ENCODE data around the gene BLVRA.

BLVRA gene

GRCh38 chr7:43851805-43852204, 93.3 kb downstream of the BLVRA start:
- H3K27ac ChIP-seq (ENCODE audit: low read length), result no peak overlapping the region
- no peak overlapping the region for H3K4me2 ChIP-seq (ENCODE audit: low read depth, low read length)
- no peak overlapping the region for H2AFZ ChIP-seq (ENCODE audit: low read length)
- no peaks in the 10 kb centered on the region for H3K9me2 ChIP-seq (replicated peaks; ENCODE audit: insufficient read depth, low read length)
- peaks cover 12% of the 10 kb centered on the region for H3F3A ChIP-seq (ENCODE audit: insufficient read depth, low read length)
- H3K9ac ChIP-seq (ENCODE audit: low read length), result no peak overlapping the region
- H3K27me3 ChIP-seq (replicated peaks; ENCODE audit: insufficient read depth, low read length), result no peaks in the 10 kb centered on the region
- no peak overlapping the region for H3K4me3 ChIP-seq (ENCODE audit: low read length)
- no peaks in the 10 kb centered on the region for H3K36me3 ChIP-seq (replicated peaks; ENCODE audit: insufficient read depth, low read length)
- no peak for TF ChIP-seq CTCF (IDR thresholded peaks at IDR 0.05; ENCODE audit: low read length)
- H3K9me3 ChIP-seq (replicated peaks; ENCODE audit: insufficient read depth, low read length), result no peaks in the 10 kb centered on the region
- no peak for DNase-seq
- peaks cover 16% of the 10 kb centered on the region for H3K4me1 ChIP-seq (ENCODE audit: low read length)
- no peaks in the 10 kb centered on the region for H4K20me1 ChIP-seq (ENCODE audit: insufficient read depth, low read length)
- no peaks in the 10 kb centered on the region for H3K79me2 ChIP-seq (ENCODE audit: low read length)

GRCh38 chr7:43855176-43855575, 96.7 kb downstream of the BLVRA start:
- peaks cover 8% of the 10 kb centered on the region for H3K4me1 ChIP-seq (ENCODE audit: low read length)
- no peak overlapping the region for H3K4me2 ChIP-seq (ENCODE audit: low read depth, low read length)
- no peak for DNase-seq
- H3K9ac ChIP-seq (ENCODE audit: low read length), result no peak overlapping the region
- no peaks in the 10 kb centered on the region for H3K79me2 ChIP-seq (ENCODE audit: low read length)
- no peaks in the 10 kb centered on the region for H4K20me1 ChIP-seq (ENCODE audit: insufficient read depth, low read length)
- TF ChIP-seq CTCF (IDR thresholded peaks at IDR 0.05; ENCODE audit: low read length) (no peak), EZH2phosphoT487 (IDR thresholded peaks at IDR 0.05; ENCODE audit: low read length) (no peak), EZH2 (optimal IDR thresholded peaks at IDR 0.05; ENCODE audit: low read depth, low read length) (no peak)
- no peaks in the 10 kb centered on the region for H3K9me2 ChIP-seq (replicated peaks; ENCODE audit: insufficient read depth, low read length)
- H3K9me3 ChIP-seq (replicated peaks; ENCODE audit: insufficient read depth, low read length), result no peaks in the 10 kb centered on the region
- no peak overlapping the region for H3K4me3 ChIP-seq (ENCODE audit: low read length)
- no peak overlapping the region for H3K27ac ChIP-seq (ENCODE audit: low read length)
- H3K27me3 ChIP-seq (replicated peaks; ENCODE audit: insufficient read depth, low read length), result no peaks in the 10 kb centered on the region
- H2AFZ ChIP-seq (ENCODE audit: low read length), result no peak overlapping the region
- peaks cover 5% of the 10 kb centered on the region for H3F3A ChIP-seq (ENCODE audit: insufficient read depth, low read length)
- no peaks in the 10 kb centered on the region for H3K36me3 ChIP-seq (replicated peaks; ENCODE audit: insufficient read depth, low read length)

GRCh38 chr7:43856316-43856715, 97.8 kb downstream of the BLVRA start:
- Histone ChIP-seq H2AFZ (ENCODE audit: low read length) (no peak overlapping the region), H3K27me3 (replicated peaks; ENCODE audit: insufficient read depth, low read length) (no peaks in the 10 kb centered on the region), H3K36me3 (replicated peaks; ENCODE audit: insufficient read depth, low read length) (no peaks in the 10 kb centered on the region), H3K9me3 (replicated peaks; ENCODE audit: insufficient read depth, low read length) (no peaks in the 10 kb centered on the region), H3K9me2 (replicated peaks; ENCODE audit: insufficient read depth, low read length) (no peaks in the 10 kb centered on the region), H4K20me1 (ENCODE audit: insufficient read depth, low read length) (no peaks in the 10 kb centered on the region), H3F3A (ENCODE audit: insufficient read depth, low read length) (no peaks in the 10 kb centered on the region), H3K27ac (ENCODE audit: low read length) (no peak overlapping the region), H3K9ac (ENCODE audit: low read length) (no peak overlapping the region), H3K4me2 (ENCODE audit: low read depth, low read length) (no peak overlapping the region), H3K79me2 (ENCODE audit: low read length) (no peaks in the 10 kb centered on the region), H3K4me1 (ENCODE audit: low read length) (no peaks in the 10 kb centered on the region), H3K4me3 (ENCODE audit: low read length) (no peak overlapping the region)
- TF ChIP-seq EZH2phosphoT487 (IDR thresholded peaks at IDR 0.05; ENCODE audit: low read length) (no peak), EZH2 (optimal IDR thresholded peaks at IDR 0.05; ENCODE audit: low read depth, low read length) (no peak), CTCF (IDR thresholded peaks at IDR 0.05; ENCODE audit: low read length) (no peak)
- no peak for DNase-seq
